Right cardiac atrium (tissue), 5 donors: Measurements from ENCODE around the gene SPON2. TPM values are rescaled to one million over a fixed set of nuclear protein-coding genes. Genes with fewer than 3 reads are reported as not detected.
"Not testable (repeated sequence)": the region's sequence is repeated elsewhere in the genome, so short reads cannot be mapped to it uniquely, and the experiment has no call there.

ENCODE experiments used
- ATAC-seq, 2 donors: fragments of 200-7000 bp; cut with Tn5 transposase; one replicate each; pipeline versions ENCODE4 v1.8.0 to v1.9.1; 2020; ENCODE audit warnings: moderate library complexity in 2 of 2, mild to moderate bottlenecking in 1 of 2
- DNase-seq, 3 donors: peaks; one replicate each; pipeline ENCODE4 v3.0.0-alpha.2; 2020
- H3K27ac ChIP-seq: one replicate; pipeline ENCODE4 v1.5.1; 2013; ENCODE audit warnings: mild to moderate bottlenecking, low read length, control low read depth, moderate library complexity
- H3K27me3 ChIP-seq: one replicate; pipeline ENCODE4 v1.6.1; 2013; ENCODE audit not compliant: control insufficient read depth, insufficient read depth
- H3K4me1 ChIP-seq: one replicate; pipeline ENCODE4 v1.6.1; 2013; ENCODE audit warnings: low read length; ENCODE audit not compliant: control insufficient read depth, insufficient read depth
- H3K4me3 ChIP-seq: one replicate; pipeline ENCODE4 v1.5.1; 2013; ENCODE audit warnings: low read length, control low read depth
- H3K9me3 ChIP-seq: one replicate; pipeline ENCODE4 v1.6.1; 2013; ENCODE audit warnings: low read length; ENCODE audit not compliant: control insufficient read depth
- WGBS: extraction: QIAGEN DNeasy Blood & Tissue Kit; methylation state at CpG from one replicate; pipeline ENCODE4 v1.1.7; 2013; 5-methylcytosine and 5-hydroxymethylcytosine counted together
- intact Hi-C, 4 donors: fragments of 100-400 bp; cut with DNase I; formaldehyde crosslinking; loops; one replicate each; pipeline versions ENCODE4 v1.11.0 to v1.14.0; 2022 to 2023
- polyA plus RNA-seq: library from polyadenylated mRNA; stranded (reverse); fragments of 200-250 nt; gene quantifications from one replicate; pipeline ENCODE4 v1.2.3, GENCODE V29; 2013
- total RNA-seq, 4 donors: library from RNA; stranded (reverse); fragmentation: NEBNext Ultra II Directional; extraction: Animal tissue kit (Norgen Biotek cat#: 25700); gene quantifications; one replicate each; pipeline ENCODE4 v1.2.1, GENCODE V29; 2021
- donor health status: healthy with polysubstance abuse.
- donor health status: DM: no; HTN: yes; CAD: no.
- donor health status: DM: no; HTN: no; CAD: no.
- donor health status: DM: no; HTN: yes; CAD: no; lungs with severe emphysema.
- donor health status: DM: yes; HTN: yes; CAD: no.

SPON2 gene
- total and polyA plus RNA-seq, 5 donors, result 9.6 to 27.4 (median 13.6) TPM

DNA sequence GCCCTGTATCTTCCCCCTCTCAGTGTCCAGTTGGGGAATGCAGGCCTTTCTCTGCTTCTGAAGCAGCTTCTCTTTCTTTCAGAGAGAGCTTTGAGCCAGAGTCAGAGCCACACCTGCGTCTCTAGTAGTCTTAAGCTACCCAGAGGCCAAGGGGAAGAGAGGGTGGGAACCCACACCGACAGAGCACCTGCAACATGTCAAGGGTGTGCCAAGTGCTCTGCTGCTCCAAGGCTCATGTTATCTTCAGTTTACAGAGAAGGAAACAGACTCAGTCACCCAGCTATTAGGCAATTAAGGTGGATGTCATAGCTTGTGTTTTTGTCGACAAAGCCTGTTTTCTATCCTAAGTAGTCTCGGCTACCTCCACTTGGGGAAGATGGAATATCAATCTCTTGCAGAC is 36.3 kb downstream of the SPON2 start:
- intact Hi-C loops, result loop anchor here in 1 of 4 donors (10.0 kb wide), 1 partner anchor 219 kb away; no protein-coding TSS in a partner anchor
- Histone ChIP-seq H3K4me1 (no peaks in the 10 kb centered on the region), H3K27ac (no peak overlapping the region), H3K9me3 (no peaks in the 10 kb centered on the region), H3K27me3 (no peaks in the 10 kb centered on the region), H3K4me3 (no peak overlapping the region)
- 46% methylated on average over 4 of the region's 4 CpGs for WGBS
- ATAC-seq (no peak), DNase-seq (no peak)

GRCh38 chr4:1133033-1133432 is 39.4 kb downstream of the SPON2 start:
- H3K9me3 ChIP-seq, result no peaks in the 10 kb centered on the region
- ATAC-seq, result no peak
- H3K4me3 ChIP-seq, result no peak overlapping the region
- WGBS, result 44% methylated on average over 8 of the region's 8 CpGs
- intact Hi-C loops, result loop anchor here in 2 of 4 donors (5.0 to 10.0 kb wide), 2 partner anchors 214 to 222 kb away; partner anchors contain the start of gene UVSSA (in 1 of the 2)
- H3K4me1 ChIP-seq, result no peaks in the 10 kb centered on the region
- H3K27ac ChIP-seq, result no peak overlapping the region
- H3K27me3 ChIP-seq, result no peaks in the 10 kb centered on the region
- DNase-seq, result no peak

DNA sequence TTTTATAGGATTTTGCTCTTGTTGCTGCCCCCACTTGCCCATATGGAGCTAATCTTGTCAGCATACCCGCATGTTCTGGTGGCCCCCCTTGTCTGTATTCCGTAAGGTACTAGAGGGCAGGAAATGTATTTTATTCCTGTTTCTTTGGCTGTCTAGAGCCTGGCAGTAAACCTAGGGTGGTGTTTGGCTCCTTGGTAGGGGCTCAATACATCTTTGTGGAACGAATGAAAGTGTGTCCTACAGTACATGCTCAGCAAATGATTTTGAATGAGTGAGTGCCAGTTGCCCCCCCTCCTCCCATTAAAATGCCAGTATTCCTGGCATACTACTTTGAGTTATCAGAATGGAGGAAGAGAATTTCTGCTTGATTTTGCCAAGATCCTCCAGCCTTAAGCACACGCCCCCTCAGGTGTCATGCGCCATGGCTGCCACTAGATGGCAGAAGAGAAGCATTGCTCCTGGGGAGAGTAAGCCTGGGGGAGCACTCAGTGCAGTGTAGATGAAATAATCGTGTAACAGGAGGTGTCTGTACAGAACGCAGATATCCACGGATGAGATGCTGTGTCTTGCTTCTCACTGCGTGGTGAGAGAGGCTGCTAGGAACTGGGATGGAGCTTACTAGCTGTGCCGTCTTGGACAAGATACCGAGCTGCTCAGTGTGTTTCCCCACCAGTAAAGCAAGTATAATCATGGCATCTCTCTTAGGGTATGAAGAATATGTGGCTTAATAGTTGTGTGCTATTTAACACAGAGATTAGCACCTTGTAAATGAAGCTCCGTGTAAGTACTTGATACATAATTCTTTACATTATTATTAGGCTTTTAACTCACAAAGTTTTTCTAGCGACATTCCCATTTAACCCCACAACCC is 41.8 kb downstream of the SPON2 start:
- intact Hi-C loops, result loop anchor here in 3 of 4 donors (2.0 to 10.0 kb wide), 4 partner anchors 138 to 224 kb away; partner anchors contain the start of gene UVSSA (in 1 of the 3)
- DNase-seq, result peak; percentile 62 to 85 (median 82)
- WGBS, result 18% methylated on average over 13 of the region's 13 CpGs
- Histone ChIP-seq H3K27ac (no peak overlapping the region), H3K4me3 (no peak overlapping the region), H3K4me1 (no peaks in the 10 kb centered on the region), H3K27me3 (no peaks in the 10 kb centered on the region), H3K9me3 (no peaks in the 10 kb centered on the region)
- peak; percentile 93 to 96 for ATAC-seq

- H3K9me3 ChIP-seq, result no peaks in the 10 kb centered on the region
- no peak overlapping the region for H3K27ac ChIP-seq
- intact Hi-C loops, result no loop called here
- H3K4me3 ChIP-seq, result no peak overlapping the region
- DNase-seq (no peak), ATAC-seq (no peak)
- WGBS, result 47% methylated on average over 1 of the region's 1 CpG
- no peaks in the 10 kb centered on the region for H3K4me1 ChIP-seq
- H3K27me3 ChIP-seq, result no peaks in the 10 kb centered on the region
These were observed 45.9 kb downstream of the SPON2 start for GRCh38 chr4:1126506-1126905.

- H3K27me3 ChIP-seq, intact Hi-C loops, H3K4me1 ChIP-seq, H3K9me3 ChIP-seq, ATAC-seq, H3K4me3 ChIP-seq, H3K27ac ChIP-seq, DNase-seq: not testable (repeated sequence)
- WGBS, result 91% methylated on average over 4 of the region's 4 CpGs
These were observed 46.9 kb downstream of the SPON2 start for GRCh38 chr4:1125466-1125865.

GRCh38 chr4:1124818-1125217 is 47.6 kb downstream of the SPON2 start:
- no peak overlapping the region for H3K4me3 ChIP-seq
- no peak overlapping the region for H3K27ac ChIP-seq
- no peaks in the 10 kb centered on the region for H3K4me1 ChIP-seq
- DNase-seq (no peak), ATAC-seq (no peak)
- no peaks in the 10 kb centered on the region for H3K9me3 ChIP-seq
- H3K27me3 ChIP-seq, result no peaks in the 10 kb centered on the region
- intact Hi-C loops, result no loop called here
- WGBS, result 68% methylated on average over 4 of the region's 4 CpGs

- Histone ChIP-seq H3K4me1 (no peaks in the 10 kb centered on the region), H3K9me3 (no peaks in the 10 kb centered on the region), H3K27ac (no peak overlapping the region), H3K4me3 (no peak overlapping the region), H3K27me3 (no peaks in the 10 kb centered on the region)
- DNase-seq (no peak), ATAC-seq (no peak)
- intact Hi-C loops, result no loop called here
- 80% methylated on average over 3 of the region's 3 CpGs for WGBS
These were observed 49.9 kb downstream of the SPON2 start for GRCh38 chr4:1122505-1122904.

Other genes starting within 250 kb of the SPON2 start
- gene GAK, start 240.3 kb downstream of the SPON2 start, total RNA-seq, result 10 to 100 TPM; 35.5 to 40.2 (median 37.6) TPM
- gene GAK, start 240.3 kb downstream of the SPON2 start, polyA plus RNA-seq, result 45.6 TPM
- gene TMEM175, start 240.1 kb downstream of the SPON2 start, total RNA-seq, result 10 to 100 TPM; 20.9 to 26.0 (median 23.0) TPM
- 31.1 TPM for gene TMEM175, start 240.1 kb downstream of the SPON2 start, polyA plus RNA-seq
- gene DGKQ, start 199.0 kb downstream of the SPON2 start, total RNA-seq, result 1 to 10 TPM; 4.5 to 4.9 (median 4.6) TPM
- 3.6 TPM for gene DGKQ, start 199.0 kb downstream of the SPON2 start, polyA plus RNA-seq
- 10 to 100 TPM; 14.7 to 17.4 (median 17.1) TPM for gene IDUA, start 185.5 kb downstream of the SPON2 start, total RNA-seq
- 8.5 TPM for gene IDUA, start 185.5 kb downstream of the SPON2 start, polyA plus RNA-seq
- gene SLC26A1, start 179.2 kb downstream of the SPON2 start, total RNA-seq, result under 1 TPM in 2 of 4 donors, not detected in 2; 0.36 to 0.37 TPM
- 0.34 TPM for gene SLC26A1, start 179.2 kb downstream of the SPON2 start, polyA plus RNA-seq
- gene FGFRL1, start 161.0 kb downstream of the SPON2 start, total RNA-seq, result 10 to 100 TPM; 17.4 to 21.7 (median 20.3) TPM
- 19.2 TPM for gene FGFRL1, start 161.0 kb downstream of the SPON2 start, polyA plus RNA-seq
- gene RNF212, start 59.0 kb downstream of the SPON2 start, total RNA-seq, result 1 to 10 TPM in 3 of 4 donors, under 1 TPM in 1; 0.59 to 2.4 (median 1.5) TPM
- 1.6 TPM for gene RNF212, start 59.0 kb downstream of the SPON2 start, polyA plus RNA-seq
- 100 to 1,000 TPM; 123 to 145 (median 134) TPM for gene CTBP1, start 76.5 kb upstream of the SPON2 start, total RNA-seq
- gene CTBP1, start 76.5 kb upstream of the SPON2 start, polyA plus RNA-seq, result 119 TPM
- 10 to 100 TPM; 51.6 to 61.8 (median 59.2) TPM for gene MAEA, start 117.3 kb upstream of the SPON2 start, total RNA-seq
- gene MAEA, start 117.3 kb upstream of the SPON2 start, polyA plus RNA-seq, result 53.4 TPM
- 1 to 10 TPM; 7.7 to 8.8 (median 8.5) TPM for gene UVSSA, start 174.6 kb upstream of the SPON2 start, total RNA-seq
- 5.0 TPM for gene UVSSA, start 174.6 kb upstream of the SPON2 start, polyA plus RNA-seq
- gene NKX1-1, start 233.9 kb upstream of the SPON2 start, total RNA-seq, result not detected
- gene NKX1-1, start 233.9 kb upstream of the SPON2 start, polyA plus RNA-seq, result not detected